GM18502 (cell line): ENCODE data around the gene NOXA1.
A peak's percentile ranks its signal among the peaks of the same experiment; 100 is the strongest.
"Not testable (repeated sequence)": the region's sequence is repeated elsewhere in the genome, so short reads cannot be mapped to it uniquely, and the experiment has no call there.

Experiments used
- ATAC-seq: cut with Tn5 transposase; IDR thresholded peaks from one replicate; pipeline ENCODE4 v1.9.1; 2021; ENCODE audit warnings: mild to moderate bottlenecking; ENCODE audit not compliant: unreplicated experiment, poor library complexity

NOXA1 gene

DNA sequence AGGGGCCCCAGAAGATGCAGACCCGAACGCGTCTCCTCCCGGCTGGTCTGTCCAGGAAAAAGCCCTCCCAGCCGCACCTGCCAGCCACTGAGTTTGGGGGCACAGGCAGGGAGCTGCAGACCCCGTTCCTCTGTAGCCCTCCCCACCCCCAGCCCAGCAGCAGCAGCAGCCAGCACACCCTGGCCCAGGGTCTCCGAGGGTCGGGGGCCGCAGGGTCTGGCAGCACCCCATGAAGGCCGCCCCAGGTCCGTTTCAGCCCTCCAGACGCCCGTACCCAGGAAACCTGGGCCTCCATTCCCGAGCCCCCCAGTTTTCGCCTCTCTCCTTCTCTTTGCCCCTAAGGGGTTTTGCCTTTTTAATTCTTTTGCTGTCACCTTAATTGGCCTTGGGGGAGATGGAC is 19.9 kb upstream of the NOXA1 start:
- no peak for ATAC-seq

DNA sequence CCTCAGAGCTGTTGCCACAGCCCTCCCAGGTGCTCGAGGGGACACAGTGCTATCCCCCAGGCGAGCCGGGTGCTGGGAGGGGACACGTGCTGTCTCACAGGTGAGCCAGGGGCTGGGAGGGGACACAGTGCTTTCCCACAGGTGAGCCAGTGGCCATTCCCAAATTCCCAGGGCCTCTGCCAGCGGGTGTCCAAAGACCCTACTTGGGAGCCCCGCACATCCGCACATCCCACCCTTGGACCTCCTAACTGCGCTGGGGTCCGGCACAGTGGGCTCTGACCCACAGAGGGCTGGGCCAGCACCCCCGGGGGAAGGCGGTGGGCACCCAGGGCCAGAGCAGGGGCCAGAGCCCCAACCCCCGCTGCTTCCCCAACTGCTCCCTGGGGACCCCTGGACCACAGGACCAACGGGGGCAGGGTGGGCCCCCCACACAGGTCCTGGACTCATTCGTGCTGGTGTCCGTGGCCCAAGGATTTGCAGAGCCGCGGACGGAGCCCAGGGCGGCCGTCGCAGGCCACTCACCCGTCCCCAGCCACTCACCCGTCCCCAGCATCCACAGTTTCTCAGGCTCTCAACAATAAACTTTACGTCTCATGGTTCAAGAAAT is 18.1 kb upstream of the NOXA1 start:
- no peak for ATAC-seq

DNA sequence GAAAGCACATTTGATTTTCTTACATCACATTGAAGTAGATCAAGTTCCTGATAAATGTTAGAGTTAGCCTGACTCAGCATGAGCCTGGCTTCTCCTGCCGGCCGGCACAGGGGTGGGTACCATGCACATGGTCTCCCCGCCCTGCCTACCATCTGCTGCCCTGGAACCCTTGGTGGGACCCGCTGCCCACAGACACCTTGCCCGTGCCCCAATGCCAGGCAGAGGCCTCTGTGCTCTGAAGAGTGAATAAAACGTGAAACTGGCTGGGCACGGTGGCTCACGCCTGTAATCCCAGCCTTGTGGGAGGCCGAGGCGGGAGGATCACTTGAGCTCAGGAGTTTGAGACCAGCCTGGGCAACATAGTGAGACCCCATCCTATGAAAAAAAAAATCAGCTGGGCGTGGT is 17.5 kb upstream of the NOXA1 start:
- ATAC-seq, result no peak

DNA sequence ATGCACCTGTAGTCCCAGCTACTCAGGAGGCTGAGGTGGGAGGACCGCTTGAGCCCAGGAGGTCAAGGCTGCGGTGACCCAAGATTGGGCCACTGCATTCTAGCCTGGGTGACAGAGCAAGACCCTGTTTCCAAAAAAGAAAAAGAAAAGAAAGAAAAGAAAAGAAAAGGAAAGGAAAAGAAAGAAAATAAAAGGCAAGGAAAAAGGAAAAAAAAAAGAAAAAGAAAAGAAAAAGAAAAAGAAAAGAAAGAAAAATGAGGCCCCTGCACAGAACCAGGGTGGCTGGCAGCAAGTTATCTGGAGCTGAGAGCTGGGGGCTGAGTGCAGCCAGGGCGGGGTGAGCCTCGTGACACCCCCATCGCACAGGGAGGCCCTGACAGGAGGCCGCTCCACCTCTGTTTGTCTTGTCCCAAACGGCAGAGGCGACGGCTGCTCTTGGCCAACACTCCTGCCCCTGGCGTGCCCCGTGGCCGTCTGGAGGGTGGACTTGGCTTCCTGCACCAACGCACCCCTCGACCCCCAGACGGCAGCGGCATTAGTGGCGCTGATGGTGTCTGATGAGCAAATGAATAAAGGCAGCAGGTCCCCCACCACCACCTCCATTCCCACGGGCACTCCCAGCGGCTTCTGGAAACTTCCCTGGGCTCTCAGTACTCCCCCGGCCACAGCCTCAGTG is 17.0 kb upstream of the NOXA1 start:
- ATAC-seq, result no peak

DNA sequence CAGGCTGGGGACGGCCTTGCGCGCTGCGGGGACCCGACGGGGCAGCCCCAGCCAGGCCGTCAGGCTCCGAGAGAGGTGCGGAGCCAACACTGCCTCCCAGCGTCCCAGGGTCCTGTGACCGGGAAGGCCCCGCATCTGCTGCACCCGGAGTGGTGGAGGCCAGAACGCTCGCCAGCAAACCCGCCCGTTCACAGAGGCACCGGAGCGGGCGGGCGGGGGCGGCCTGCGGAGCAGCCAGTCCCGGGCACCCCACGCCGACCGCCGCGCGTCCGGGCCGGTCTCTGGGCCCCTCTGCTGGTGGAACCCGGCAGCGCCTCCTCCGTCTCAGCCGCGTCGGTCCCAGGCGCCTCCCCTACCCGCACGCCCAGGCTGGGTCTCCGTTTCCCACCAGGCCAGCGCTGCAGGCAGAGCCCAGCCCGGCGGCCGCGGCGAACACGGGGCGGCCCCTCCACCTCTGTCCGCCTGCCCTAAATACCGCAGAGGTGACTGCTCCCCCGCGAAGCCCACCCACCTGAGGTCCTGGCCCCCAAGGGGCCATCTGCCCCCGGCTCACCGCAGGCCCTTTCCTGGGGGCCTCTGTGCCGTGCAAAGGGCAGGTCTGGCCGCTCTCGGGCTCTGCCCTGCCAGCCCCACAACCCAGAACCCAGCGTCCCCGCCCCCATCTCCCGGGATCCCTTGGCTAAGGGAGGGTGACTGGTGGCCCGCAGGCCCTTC is 16.2 kb upstream of the NOXA1 start:
- peak; percentile 55 for ATAC-seq

DNA sequence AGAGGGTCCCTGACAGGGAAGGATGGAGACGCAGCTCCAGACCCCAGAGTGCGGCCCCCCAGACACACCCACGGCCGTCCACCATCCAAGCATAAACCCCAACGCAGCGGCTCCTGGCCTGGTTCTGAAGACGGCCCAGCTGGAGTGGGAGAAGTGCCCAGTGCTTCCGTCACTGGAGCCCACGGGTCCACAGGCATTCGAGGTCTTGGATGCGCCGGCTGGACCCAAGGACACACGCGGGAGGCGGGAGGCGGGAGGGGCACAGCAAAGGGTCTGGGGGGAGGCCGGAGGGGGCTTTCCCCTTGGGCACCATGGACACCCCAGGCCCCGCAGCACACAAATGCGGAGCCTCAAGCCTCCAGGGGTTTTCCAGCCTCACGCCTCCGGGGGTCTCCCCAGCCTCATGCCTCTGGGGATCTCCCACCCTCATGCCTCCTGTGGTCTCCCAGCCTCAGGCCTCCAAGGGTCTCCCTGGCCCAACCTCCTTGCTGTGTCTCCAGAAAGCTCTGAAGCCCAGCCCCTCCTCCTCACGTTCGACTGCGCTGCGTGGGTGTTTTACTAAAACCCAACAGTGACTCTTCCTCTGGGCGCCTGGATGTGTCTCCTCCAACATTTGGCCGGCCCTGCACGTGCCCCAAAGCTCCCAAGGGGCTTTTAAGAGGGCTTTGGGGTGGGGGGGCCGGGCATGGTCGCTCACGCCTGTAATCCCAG is 15.4 kb upstream of the NOXA1 start:
- ATAC-seq, result no peak

DNA sequence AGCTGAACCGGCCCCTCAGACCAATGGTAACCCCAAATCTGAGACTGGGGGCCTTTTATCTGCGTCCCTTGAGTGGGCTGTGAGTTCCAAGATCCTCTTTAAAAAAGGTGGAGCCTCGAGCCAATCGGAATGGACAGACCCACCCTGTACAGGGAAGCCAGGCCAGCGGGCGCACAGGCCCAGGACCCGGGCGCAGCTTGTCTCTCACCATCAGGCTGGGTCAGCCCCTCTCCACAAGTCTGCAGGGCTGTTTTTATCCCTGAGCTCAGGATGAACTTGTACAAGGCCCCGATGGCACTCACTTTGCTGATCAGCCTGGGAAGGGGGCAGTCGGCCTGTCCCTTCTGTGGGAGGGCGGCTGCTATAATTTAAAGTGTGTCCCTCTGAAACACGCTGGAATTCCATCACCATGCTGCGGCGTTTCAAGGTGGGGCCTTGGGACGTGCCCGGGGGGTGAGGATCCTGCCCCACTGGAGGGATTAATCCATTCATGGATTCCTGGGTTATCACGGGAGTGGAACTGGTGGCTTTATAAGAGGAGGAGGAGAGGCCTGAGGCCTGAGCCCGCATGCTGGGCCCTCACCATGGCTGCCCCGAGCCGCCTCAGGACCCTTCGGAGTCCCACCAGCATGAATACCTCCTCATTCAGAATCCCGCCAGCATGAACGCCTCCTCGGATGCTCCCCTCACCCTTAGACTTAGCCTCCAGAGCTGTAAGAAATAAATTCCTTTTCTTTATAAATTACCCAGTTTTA is 14.4 kb upstream of the NOXA1 start:
- no peak for ATAC-seq

DNA sequence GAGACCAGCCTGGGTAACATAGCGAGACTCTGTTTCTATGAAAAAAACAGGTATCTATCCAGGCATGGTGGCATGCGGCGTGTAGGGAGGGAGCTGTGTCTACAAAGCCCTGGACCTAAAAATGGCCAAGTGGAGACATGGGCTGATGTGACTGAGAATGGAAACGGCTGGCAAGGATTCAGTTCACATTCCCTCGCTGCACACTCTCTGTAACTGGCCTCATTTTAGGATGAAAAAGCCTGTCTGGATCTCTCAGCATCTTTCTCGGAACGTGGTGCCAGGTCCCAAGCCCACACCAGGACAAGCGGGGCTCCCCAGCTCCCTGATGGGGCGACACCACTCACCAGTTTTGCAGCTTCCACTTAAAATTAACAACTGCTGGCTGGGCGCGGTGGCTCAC is 13.7 kb upstream of the NOXA1 start:
- no peak for ATAC-seq

DNA sequence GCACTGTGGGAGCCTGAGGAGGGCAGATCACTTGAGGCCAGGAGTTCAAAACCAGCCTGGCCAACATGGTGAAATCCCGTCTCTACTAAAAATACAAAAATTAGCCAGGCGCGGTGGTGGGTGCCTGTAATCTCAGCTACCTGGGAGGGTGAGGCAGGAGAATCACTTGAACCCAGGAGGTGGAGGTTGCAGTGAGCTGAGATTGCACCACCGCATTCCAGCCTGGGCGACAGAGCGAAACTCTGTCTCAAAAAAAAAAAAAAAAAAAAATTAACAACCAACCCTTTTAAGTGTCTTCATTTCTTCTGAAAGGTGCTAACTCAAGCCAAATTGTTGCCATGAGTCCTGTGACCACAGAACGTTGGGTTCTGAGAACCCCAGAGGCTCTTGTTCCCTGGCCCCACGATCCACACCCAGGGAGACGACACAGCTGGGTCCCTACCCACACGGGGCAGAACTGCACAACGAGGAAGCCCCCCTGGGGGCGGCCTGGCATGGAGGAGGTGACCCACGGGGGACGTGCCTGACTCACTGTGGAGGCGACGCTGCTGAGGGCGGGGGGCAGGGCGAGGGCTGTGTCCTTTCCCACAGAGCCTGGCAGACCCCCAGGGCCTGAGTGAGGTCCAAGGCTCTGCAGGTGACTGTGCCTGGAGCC is 12.8 kb upstream of the NOXA1 start:
- not testable (repeated sequence) for ATAC-seq

DNA sequence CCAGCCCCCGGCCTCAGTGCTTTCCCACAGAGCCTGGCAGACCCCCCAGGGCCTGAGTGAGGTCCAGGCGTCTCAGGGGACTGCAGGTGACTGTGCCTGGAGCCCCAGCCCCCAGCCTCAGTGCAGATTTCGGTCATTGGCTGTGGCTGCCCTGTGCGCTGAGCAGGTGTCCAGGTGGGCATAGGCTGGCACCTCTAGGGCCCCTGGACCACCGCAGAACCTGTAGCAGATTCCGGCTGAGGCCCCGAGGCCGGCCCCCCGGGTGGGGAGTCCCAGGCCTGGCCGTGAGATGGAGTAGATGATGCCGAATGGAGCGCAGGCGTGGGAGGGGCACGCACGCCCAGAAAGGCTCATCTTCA is 12.3 kb upstream of the NOXA1 start:
- ATAC-seq, result no peak

DNA sequence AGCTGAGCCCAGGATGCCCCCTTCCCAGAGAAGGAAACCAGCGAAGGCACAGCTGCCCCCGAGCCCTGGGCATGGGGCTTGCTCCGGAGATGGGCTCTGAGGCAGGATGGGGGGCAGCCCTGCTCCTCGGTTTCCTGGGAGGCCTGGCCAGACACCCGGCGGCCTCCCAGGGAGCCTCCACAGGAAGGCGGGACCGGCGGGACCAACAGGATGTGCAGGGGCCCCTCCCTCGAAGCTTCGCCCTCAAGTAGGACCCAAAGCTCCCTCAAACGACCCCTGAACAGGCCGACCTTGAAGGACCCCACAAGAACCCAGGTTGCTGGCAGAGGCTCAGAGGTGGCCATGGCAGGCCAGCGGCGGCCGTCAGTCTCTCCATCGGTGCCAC is 11.9 kb upstream of the NOXA1 start:
- ATAC-seq, result no peak

DNA sequence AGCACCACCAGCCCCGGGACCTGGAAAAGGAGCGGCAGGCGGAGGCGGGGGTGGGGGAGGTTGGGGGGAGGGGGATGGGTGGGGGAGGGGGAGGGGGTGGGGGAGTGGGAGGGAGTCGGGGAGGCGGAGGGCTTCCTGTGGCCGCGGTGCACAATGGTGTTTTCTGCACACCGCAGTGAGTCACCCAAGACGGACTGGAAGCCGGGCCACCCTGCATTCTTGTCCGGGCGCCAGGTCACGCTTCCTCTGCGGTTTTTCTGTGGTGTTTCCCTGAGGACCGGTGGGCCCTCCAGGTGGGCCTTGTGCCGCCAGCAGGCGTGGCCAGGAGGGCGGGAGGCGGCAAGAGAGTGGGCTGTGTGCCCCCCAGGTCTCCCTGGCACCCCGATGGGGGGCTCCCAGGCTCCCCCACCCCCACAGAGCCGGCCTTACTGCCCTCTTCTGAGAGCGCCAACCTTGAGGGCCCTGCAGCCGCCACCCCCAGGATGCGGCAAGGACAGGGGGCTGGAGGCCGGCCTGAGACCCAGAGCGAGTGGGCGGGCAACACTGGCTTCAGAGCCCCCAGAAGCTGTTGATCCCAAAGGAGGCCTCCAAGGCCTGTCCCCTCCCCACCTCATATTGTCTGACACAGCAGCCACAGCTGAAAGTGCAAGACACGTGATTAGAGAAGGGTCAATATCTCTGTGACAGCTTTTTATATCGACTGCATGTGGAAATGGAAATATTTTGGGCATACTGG is 11.4 kb upstream of the NOXA1 start:
- no peak for ATAC-seq

DNA sequence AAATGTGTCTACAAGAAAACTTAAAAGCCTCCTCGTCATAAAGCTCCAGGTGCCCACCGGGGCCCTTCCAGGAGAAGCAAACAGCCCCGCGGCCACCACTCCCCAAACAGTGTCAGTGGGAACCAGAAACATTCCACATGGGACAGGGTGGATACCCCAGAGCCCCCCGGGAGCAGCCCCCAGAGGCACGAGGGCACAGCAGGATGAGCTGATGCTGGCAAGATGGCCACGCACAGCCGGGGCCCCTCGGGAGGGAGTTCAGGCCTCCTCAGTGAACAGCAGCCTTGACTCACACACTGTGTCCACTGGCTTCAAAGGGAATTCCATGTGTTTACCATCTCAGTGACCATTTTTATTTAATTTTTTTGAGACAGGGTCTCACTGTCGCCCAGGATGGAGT is 10.8 kb upstream of the NOXA1 start:
- no peak for ATAC-seq

DNA sequence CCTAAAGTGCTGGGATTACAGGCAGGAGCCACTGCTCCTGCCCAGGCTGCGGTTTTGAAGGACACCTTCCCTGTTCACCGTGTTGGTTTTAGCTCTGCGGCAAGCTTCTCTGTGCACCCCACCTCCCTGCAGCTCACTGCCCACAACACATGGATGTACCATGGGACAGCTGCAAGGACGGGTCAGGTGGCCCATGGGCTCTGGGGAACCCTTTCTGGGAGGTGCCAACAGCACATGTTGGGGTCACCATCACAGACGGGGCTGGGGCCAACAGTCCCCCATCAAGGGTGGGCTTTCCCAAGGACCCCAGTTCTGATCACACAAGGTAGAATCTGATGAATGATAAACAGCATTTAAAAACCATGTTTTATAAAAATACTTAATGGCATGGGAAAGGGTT is 7.7 kb upstream of the NOXA1 start:
- ATAC-seq, result no peak

DNA sequence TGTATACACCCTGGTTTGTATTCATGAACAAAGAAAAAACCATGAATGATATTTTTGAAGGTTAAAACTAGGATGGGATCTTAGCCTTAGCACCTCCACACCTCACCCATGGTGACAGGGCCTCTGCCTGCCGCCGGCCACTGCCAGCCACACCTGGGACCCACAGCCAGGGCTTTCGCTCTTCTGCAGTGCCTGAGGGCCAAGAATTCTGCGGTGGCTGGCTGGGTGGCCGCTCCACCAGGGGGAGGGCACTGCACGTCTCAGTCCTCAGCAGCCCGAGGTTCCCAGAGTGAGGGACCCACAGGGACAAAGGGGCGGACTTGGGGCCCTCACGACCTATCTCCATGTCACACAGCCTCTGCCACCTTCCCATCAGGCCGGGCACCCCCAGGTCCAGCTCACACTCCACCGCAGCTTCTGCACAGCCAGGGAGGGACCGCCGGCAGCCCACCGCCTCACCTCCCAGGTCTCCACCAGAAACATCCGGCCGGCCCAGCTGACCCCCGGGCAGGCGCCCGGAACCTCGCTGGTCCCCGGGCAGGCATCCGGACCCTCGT is 7.1 kb upstream of the NOXA1 start:
- ATAC-seq, result no peak

DNA sequence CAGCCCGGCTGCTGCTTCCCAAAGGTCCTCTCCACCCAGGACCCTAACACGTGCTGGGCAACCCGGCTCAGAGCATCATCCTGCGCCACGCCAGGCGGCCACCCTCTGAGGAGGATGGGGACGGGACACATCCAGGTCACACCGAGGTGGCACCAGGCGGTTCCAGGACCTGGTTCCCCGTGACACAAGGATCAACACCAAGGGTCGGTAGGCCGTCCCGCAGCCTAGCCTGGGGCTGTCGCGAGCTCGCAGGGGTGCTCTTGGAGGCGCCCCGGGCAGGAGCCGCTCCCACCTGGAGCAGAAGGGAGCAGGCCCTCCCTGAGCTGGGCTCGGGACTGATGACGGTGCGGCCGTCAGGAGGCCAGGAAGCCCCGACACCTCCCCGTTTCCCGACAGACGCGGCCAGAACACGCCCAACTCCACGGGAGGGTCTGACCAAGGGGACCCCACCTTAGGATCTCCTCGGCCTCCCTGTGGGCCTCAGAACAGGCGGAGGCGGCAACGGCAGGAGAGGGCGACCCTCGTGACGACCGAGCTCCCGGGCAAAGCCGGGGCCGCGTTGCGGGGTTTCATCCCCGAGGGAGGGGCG is 6.5 kb upstream of the NOXA1 start:
- ATAC-seq, result no peak

DNA sequence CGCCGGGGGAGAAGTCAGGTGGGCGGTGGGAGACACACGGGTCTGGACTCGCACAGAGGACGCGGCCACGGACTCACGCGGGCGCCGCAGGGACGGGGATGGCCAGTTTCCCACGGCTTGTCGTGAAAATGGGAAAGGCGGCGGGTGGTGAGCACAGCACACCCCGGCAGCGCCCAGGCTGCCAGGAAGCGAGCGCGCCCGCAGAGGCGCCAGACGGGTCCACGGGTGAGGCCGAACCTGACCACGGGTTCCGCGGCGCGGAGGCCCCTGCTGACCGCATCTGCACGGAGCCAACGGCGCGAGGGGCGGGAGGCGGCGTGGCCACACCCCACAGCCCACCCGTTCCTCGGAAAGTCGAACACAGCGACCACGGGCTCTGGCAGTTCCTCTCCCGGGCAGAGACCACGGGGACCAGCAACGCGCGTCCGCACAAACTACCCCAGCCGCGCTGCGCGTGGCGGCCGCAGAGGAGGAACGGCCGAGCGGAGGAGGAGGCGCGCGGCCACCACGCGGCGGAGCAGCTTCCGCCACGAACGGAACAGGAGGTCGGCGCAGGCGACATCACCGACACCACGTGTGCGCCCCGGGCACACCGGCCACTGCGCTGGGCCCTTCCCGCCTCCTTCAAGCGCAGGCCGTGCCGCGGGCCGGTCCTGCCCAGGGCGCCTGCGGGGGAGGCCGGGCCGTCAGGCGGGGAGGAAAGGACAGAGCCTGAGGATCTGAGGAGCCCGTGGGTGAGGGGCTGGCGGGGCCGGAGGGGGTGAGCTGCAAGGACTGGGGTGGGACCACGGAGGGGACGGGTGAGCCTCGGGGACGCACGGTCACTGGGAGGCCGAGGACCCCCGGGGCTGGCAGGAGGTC is 5.8 kb upstream of the NOXA1 start:
- ATAC-seq, result no peak
